HG03457 (cell line): ENCODE data around the gene RPAP2.
"Not testable (repeated sequence)": the region's sequence is repeated elsewhere in the genome, so short reads cannot be mapped to it uniquely, and the experiment has no call there.

Experiments used
- ATAC-seq: cut with Tn5 transposase; IDR thresholded peaks from one replicate; pipeline ENCODE4 v1.9.1; 2021; ENCODE audit warnings: moderate number of reproducible peaks; ENCODE audit not compliant: unreplicated experiment

The RPAP2 gene

DNA sequence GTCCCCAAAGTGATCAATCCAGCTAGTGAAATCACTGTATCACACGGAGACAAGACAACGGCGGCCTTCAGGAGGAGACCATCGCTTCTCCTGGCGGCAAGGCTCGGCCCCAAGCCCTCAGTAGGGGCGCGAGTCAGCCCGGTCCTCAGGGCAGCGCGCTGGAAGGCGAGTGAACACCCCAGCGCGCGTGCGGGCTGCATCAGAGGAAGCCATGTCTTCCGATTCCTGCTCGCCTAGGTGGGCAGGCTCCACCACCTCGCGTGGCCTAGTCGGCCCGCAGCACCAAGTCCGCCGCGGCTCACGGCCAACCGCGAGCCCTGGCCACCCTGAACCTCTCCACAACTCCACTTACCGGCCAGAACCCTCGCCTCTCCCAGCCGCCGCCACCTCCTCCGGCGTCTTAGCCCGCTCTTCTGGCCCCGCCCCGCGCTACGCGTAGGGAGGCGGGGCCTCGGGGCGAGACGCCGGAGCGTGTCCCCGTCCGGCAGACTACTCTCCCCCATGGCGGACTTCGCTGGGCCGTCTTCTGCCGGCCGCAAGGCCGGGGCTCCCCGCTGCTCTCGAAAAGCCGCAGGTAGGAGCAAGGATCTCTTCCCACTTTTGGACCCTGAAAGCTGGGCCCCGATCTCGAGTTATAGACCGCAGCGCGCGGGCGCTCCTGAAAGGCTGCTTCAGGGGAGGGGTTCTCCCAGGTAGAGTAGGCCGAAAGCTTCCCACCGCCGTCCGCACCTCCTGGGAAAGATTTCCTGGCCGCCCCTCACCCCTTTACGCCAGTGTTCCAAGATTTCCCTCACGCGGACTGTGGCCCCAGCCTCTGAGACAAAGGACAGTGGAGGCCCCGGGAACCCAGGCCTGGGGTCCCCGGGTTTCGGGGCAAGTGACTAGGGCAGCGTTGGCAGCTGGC lies at the start of gene RPAP2, which contains the start of gene GLMN:
Gene RPAP2, plus strand, starts transcription at position 487 of the 904 bp plus-strand sequence. Its CDS starts 15 bp downstream, at position 502.
Gene GLMN, minus strand, starts transcription at position 415 of the 904 bp plus-strand sequence. CDS start 988 bp downstream, outside the sequence.
- peak; percentile 98 for ATAC-seq

GRCh38 chr1:92254714-92255113 lies 44.1 kb upstream of the RPAP2 start:
- not testable (repeated sequence) for ATAC-seq

- no peak for ATAC-seq
Measured at GRCh38 chr1:92259350-92259749, 39.5 kb upstream of the RPAP2 start.

- no peak for ATAC-seq
Measured at GRCh38 chr1:92262516-92262915, 36.3 kb upstream of the RPAP2 start.

DNA sequence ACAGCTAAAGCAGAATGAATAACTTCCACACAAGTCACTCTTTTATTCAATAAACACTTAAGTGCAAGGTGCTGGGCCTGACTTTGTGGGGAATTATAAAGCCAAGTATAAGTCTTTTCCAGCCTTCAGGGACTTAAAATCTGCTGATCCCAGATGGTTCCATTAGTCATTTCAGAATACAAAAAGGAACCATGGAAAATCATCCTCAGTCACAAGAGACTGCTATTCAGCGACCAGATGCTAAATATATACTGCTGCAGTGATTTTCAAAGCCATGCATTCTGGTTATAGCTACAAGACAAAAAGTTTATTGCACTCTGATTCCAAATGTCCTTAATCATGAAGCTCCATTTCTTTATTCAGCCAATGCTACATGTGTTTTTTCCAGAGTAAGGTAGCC lies 25.8 kb upstream of the RPAP2 start:
- ATAC-seq: no peak

GRCh38 chr1:92274939-92275338 lies 23.9 kb upstream of the RPAP2 start:
- ATAC-seq: no peak

DNA sequence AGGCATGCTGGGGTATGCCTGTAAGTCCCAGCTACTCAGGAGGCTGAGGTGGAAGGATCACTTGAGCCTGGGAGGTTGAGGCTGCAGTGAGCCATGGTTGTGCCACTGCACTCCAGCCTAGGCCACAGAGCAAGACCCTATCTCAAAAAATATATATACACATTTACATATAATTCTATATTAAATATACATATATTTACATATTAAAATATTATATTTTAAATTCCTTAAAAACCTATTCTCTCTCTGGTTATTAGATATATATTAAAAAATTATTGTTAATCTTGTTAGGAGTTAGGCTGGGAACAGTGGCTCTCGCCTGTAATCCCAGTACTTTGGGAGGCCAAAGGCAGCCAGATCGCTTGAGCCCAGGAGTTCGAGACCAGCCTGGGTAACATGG lies 22.8 kb upstream of the RPAP2 start:
- ATAC-seq: no peak

GRCh38 chr1:92277105-92277723 lies 21.6 kb upstream of the RPAP2 start:
- no peak for ATAC-seq

GRCh38 chr1:92279781-92280180 lies 19.1 kb upstream of the RPAP2 start:
- ATAC-seq: not testable (repeated sequence)

DNA sequence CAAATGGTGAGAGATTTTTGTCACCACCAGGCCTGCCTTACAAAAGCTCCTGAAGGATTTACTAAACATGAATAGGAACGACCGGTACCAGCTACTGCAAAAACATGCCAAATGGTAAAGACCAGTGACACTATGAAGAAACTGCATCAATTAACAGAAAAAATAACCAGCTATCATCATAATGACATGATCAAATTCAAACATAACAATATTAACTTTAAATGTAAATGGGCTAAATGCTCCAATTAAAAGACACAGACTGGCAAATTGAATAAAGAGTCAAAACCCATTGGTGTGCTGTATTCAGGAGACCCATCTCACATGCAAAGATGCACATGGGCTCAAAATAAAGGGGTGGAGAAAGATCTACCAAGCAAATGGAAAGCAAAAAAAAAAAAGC lies 17.4 kb upstream of the RPAP2 start:
- ATAC-seq: not testable (repeated sequence)

GRCh38 chr1:92291372-92291999 lies 7.4 kb upstream of the RPAP2 start:
- ATAC-seq: no peak

DNA sequence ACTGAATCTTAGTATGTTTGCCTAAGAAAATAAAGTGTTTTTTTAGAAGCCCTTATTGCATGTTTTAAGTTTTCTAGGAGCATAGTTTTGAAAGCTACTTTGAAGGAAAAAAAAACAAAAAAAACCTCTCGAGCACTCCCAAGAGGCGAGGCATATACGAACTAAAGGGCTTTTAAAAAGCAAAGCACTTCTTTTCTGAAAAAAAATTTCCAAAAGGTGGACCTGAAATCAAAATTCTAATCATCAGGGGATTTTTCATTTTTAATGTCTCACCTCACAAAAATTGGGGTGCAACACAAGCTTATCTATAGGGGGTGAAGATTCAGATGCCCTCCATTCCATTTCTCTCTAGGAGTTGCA lies 666 bp upstream of the RPAP2 start:
- ATAC-seq: no peak

DNA sequence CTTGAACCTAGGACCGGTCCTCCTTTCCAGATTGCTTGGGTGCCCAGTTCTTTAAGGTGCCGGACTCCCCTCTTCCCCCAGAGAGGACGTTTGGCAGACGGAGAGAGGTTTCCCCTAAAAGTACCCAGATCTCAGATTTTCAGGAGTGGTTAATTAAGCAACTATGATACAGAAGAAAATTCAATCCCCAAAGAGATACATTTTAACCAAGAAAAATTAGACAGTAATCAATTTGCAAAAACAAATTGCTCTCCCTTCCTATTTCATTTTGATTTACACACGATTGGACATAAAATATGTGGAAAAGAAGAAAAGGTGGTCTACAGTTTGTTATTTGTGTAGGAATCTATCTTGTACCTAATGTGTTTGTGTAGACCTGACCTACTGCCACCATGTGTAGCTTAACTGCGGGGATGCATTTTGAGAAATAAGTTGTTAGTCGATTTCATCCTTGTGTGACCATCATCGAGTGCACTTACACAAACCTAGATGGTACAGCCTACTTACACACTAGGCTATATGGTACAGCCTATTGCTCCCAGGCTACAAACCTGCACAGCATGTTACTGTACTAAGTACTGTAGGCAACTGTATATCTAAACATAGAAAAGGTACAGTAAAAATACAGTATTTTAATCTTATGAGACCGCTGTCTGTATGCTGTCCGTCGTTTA lies 755 bp downstream of the RPAP2 start:
- no peak for ATAC-seq

DNA sequence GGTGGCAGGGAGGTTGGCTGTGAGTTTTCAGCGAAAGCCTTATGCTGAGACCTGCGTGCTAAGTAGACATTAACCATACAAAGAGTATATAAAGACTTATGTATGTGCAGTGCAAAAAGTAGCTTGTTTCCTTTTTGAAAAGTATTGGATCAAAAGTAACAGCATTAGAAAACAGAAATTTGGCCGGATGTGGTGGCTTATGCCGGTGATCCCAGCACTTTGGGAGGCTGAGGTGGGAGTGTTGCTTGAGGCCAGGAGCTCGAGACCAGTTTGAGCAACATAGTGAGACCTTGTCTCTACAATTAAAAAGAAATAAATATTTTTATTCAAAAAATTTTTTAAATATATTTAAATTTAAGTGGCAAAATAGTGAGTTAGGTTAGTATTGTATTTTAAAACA lies 2.2 kb downstream of the RPAP2 start:
- ATAC-seq: no peak

GRCh38 chr1:92306020-92306419 lies 7.2 kb downstream of the RPAP2 start:
- ATAC-seq: no peak

GRCh38 chr1:92307980-92308379 lies 9.1 kb downstream of the RPAP2 start:
- no peak for ATAC-seq

DNA sequence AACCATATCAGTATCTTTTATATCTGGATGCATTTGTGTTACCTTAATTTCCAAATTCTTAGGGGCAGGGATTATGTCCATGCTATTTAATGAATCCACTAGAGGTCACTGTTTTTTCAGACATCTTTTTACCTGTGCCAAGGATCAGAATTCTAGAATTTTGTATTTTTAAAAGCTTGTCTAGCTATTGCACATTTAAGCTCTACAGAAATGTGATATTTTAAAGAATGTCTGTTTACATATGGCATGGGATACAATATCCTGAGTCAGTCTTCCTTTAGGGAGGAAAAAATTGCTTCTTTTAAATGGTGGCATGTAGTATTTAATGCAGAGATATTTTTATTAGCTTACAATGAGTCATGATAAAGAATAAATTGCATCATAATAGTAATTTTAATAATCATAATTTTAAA lies 11.3 kb downstream of the RPAP2 start:
- ATAC-seq: no peak

DNA sequence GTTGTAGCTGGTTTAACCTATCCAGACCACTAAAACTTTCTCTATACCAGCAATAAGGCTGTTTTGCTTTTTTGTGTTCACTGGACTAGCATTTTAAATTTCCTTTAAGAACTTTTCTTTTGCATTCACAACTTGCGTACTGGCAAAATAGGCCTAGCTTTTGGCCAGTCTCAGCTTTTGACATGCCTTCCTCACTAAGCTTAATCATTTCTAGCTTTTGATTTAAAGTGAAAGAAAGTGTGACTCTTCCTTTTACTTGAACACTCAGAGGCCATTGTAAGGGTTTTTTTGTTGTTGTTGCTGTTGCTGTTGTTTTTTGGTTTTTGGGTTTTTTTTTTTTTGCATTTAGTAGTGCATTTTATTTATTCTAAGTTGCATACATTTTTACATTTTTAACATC lies 15.2 kb downstream of the RPAP2 start:
- ATAC-seq: no peak

- ATAC-seq: no peak
Measured at GRCh38 chr1:92315766-92316599, 17.1 kb downstream of the RPAP2 start.

DNA sequence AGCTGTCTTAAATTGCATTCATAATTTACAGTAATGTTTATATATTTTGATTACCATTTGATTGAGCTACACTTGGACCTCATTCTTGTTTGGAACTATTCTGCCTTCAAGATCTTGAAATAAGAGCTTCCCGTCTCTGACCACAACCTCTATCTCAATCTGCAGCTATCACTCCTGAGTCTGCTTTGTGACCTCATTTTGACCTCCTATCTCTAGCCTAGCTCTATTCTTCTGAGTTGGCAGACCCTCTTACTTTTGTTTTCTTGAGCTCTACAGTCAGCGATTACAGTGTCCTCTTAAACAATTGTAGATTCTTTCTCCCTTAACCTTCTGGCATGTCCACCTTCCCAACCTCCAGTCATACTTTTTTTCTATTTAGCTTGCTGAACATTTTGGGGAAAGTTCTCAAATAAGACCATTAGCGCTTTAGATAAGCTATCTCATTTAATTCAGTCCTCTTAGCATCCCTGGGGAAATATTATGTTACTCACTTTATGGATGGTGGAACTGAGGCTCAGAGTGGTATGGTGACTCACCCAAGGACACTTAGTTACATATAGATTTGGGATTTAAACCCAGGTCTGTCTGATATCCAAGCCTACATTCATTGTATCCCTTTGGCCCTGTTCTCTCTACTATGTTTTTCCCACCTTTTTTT lies 19.1 kb downstream of the RPAP2 start:
- ATAC-seq: no peak
